GM19035 (cell line): ENCODE results near the gene SPATA31C2.
"Not testable (repeated sequence)": the region's sequence is repeated elsewhere in the genome, so short reads cannot be mapped to it uniquely, and the experiment has no call there.

Experiments
- ATAC-seq: cut with Tn5 transposase; IDR thresholded peaks from one replicate; pipeline ENCODE4 v1.9.1; 2021; ENCODE audit not compliant: unreplicated experiment

SPATA31C2 gene

GRCh38 chr9:88138375-88138774 is at the start of gene SPATA31C2:
TSS of gene SPATA31C2 (minus strand) at chr9:88138475. CDS start at chr9:88138446, 29 bp downstream.
- not testable (repeated sequence) for ATAC-seq

DNA sequence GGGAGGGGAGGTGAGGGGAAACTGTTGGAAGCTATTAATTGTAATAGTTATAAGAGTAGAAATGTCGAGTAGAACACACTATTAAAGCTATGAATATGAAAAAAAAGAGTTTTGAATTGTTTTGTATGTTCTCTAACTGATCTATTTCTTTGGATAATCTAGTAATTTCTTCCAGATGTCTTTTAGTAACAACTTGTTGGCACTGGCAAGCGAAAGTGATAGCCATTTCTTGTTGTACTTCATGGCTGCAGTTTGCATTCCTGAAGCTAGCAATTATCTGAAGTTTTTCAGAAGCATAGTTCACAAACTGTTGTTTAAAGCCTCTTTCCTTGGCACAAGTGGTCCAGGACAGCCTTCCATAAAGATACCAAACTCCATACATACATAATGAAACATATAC is 49.4 kb upstream of the SPATA31C2 start:
- no peak for ATAC-seq

- no peak for ATAC-seq
Measured at GRCh38 chr9:88186495-88187110, 48.3 kb upstream of the SPATA31C2 start.

DNA sequence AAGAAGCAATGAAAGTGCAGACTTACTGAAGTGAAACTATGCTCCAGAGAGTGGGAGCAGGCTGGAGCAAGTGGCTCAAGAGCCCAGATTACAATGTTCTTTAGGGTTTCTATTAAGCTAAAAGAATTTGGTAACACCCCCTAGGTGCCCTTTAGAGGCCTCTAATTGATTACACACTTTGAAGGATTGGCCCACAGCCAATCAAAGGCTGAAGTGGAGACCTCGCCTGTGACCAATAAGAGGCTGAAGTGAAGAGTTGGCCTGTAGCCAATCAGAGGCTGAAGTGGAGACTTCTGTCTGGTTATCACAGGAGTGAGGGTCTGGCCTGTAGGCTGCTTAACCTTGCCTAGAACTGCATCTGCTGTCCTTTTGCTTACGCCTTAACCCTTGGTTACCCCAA is 46.7 kb upstream of the SPATA31C2 start:
- no peak for ATAC-seq

DNA sequence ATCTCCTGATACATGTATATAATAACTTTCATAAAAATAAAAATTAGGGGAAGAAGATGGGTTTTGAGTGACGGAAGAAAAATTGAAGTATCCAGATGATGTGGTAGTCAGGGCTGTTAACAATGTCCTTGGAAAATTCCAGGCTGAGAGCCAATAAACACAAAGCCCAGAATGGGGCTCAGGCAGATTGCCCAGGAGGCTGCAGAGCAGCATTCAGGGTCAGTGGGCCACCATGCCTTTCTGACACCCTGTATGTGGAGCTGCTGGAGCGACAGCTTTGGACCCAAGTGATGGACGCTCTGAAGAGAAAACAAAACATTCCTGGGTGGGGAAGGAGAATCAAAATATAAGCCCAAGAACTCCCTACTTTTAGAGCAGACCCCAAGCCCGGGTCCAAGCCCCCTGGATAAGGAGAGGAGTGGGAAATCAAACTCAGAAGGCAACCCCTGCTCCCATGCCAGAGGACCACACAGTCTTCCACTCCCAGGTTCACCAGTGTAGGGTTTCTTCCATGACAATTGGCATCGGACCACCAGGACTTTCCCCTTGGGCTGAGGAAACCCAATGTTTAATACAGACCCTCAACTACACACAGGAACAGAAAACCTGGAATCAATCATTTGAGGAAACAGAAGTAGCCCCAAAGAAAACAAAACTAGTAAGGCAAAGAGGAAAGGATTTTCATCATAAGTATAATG is 45.7 kb upstream of the SPATA31C2 start:
- ATAC-seq, result no peak

DNA sequence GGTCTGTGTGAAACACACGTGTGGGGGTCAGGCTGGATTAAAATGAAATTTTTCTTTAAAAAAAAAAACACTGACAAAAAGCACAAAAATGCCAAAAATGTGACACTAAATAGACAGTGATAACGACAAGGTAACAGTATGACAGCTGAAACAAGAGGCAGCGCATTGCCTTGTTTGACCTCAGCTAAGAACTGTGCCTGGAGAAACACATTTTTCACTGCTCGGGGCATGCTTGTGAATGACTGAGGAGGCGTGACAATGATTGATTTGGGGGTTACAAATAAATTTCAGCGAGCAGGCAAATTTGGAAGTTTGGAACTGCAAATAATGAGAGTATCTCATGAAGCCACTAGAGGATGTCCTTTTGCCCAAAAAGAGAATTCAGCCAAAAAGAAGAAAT is 44.2 kb upstream of the SPATA31C2 start:
- ATAC-seq, result no peak

DNA sequence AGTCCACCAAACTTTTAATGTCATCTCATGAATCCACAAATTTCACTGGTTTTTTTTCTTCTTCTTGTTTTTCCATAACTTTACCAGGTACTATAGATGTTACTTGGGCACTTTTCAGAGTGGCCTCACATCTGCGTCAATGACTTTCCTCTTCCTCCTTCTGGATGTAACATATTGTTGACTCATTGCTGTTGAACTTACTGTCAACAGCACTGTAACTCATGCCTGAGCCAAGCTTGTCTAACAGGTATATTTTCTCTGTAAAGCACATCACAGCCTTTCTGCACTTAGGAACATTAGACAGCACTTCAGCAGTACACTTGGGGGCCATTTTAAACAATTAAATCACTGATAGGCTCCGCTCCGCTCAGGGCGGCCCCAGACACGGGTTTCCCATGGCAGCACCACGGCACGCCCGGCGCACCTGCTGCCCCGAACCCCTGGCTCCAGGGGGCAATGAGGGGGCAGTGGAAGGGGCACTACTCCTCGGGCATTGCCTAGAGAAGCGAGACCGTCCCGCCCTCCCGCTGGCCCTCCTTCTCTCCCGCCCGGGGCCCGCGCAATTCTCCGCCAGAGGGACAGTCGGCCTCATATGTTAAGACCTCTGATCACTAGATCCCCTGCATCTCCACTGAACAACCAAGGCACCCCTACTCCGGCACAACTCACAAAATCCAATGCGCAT is 41.9 kb upstream of the SPATA31C2 start:
- ATAC-seq, result no peak

DNA sequence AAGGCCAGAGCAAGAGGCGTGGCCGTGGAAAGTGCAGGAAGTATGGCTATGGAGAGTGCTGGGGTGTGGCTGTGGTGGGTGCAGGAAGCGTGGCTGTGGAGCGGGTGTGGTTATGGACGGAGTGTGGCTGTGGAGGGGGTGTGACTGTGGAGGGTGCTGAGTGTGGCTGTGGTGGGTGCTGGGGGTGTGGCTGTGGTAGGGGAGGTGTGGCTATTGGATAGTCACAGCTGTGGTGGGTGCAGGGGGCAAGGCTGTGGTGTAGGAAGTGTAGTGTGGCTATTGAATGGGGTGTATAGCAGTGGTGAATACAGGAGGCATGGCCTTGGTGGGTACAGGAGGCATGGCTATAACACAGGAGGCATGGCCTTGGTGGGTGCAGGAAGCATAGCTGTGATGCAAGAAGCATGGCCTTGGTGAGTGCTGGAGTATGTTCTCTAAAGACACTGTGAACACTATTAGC is 40.8 kb upstream of the SPATA31C2 start:
- no peak for ATAC-seq

GRCh38 chr9:88178641-88179040 is 40.4 kb upstream of the SPATA31C2 start:
- no peak for ATAC-seq

- no peak for ATAC-seq
Measured at GRCh38 chr9:88177371-88177770, 39.1 kb upstream of the SPATA31C2 start.

GRCh38 chr9:88174324-88174723 is 36.0 kb upstream of the SPATA31C2 start:
- no peak for ATAC-seq

GRCh38 chr9:88173378-88173999 is 35.2 kb upstream of the SPATA31C2 start:
- no peak for ATAC-seq

GRCh38 chr9:88169700-88170099 is 31.4 kb upstream of the SPATA31C2 start:
- ATAC-seq, result no peak

DNA sequence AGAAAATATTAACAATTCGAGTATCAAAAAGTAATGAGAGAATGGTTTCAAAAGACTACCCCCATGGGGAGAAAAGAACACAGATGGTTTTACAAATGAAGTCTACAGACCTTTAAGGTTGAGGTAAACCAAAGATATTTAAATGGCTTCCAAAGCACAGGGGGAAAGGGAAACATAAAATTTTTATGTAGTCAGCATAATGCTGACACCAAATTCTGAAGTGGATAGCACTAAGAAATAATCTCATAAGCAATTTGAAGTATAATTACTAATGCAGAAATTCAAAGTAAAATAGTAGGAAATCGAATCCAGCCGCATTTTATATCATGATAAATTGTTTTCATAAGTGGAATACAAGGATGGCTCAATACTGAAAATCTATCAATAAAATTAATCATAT is 30.3 kb upstream of the SPATA31C2 start:
- no peak for ATAC-seq

GRCh38 chr9:88166660-88167059 is 28.4 kb upstream of the SPATA31C2 start:
- ATAC-seq, result no peak

GRCh38 chr9:88164850-88165249 is 26.6 kb upstream of the SPATA31C2 start:
- ATAC-seq, result no peak

GRCh38 chr9:88161144-88161543 is 22.9 kb upstream of the SPATA31C2 start:
- no peak for ATAC-seq

DNA sequence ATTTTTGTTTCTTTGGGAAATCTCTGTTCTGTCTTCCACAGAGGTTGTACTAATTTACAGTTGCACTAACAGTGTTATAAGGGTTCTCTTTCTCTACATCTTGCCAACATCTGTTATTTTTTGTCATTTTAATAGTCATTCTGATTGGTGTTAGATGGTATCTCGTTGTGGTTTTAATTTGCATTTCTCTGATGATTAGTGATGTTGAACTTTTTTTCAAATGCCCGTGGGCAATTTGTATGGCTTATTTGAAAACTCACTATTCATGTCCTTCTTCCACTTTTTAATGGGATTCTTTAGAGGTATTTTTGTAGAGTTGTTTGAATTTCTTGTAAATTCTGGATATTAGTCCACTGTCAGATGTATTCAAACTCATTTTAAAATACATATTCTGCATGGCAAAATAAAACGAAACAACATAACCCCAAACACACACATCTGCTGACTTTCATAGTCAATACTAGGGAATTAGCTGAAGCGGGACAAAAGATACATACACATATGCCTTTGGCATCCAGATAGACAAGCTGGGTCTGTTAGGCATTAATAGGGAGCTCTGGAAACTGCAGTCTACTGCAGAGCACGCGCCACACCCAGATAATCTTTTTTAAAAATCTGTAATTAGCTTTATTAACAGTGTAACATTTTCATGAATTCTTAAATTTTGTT is 5.8 kb upstream of the SPATA31C2 start:
- ATAC-seq, result no peak

GRCh38 chr9:88143179-88143578 is 4.9 kb upstream of the SPATA31C2 start:
- ATAC-seq, result no peak

GRCh38 chr9:88133552-88133951 is 4.7 kb downstream of the SPATA31C2 start:
- ATAC-seq, result not testable (repeated sequence)

DNA sequence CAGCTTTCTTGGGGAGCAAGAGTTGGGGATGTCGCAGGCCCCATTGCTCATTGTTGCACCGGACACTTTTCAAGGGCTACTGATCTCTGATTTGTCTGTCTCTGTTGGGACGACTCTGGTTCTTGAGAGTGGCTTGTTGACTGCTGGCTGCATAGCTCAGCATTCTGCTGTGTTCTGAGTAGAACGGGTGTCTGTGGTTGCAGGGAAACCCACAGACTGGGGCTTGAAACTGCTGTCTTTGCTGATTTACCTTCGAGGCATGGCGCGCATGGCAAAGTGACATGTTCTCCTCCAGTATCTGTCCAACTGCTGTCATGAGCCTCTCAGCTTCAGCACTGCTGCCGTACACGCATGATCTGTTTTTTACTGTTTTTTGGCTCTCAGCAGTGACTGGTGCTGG is 8.7 kb downstream of the SPATA31C2 start:
- not testable (repeated sequence) for ATAC-seq
